OCI-LY3 (cell line): Measurements from ENCODE around the gene MSI2.

Source experiments
- CTCF ChIP-seq: fragments of 200-600, 300-600 bp; sonication (generic); IDR thresholded peaks from 2 replicates; pipeline ENCODE4 v1.5.1; 2014; ENCODE audit warnings: antibody characterized with exemption, low read length, low read depth
- EZH2phosphoT487 ChIP-seq: fragments of 200-600 bp; shearing (Covaris generic); IDR thresholded peaks from 2 replicates; pipeline ENCODE4 v1.6.1; 2018; ENCODE audit warnings: antibody characterized with exemption, mixed run types, low read depth

GRCh38 chr17:57372156-57372555 lies 115.8 kb downstream of the MSI2 start:
- TF ChIP-seq CTCF (no peak), EZH2phosphoT487 (no peak)
